ENCODE results near the gene TMEM209. TPM values are rescaled to one million over a fixed set of nuclear protein-coding genes. Genes with fewer than 3 reads are reported as not detected.
A peak's percentile ranks its signal among the peaks of the same experiment; 100 is the strongest.
"Not testable (repeated sequence)": the region's sequence is repeated elsewhere in the genome, so short reads cannot be mapped to it uniquely, and the experiment has no call there.

Gene TMEM209
- 15.4 TPM for total RNA-seq (ENCODE audit: unreplicated experiment)
- long read RNA-seq, partial matches to known transcripts: 0 of 2 reads
- long read RNA-seq, other reads (novel, unspliced or antisense): 2 of 2 reads

- Mint-ChIP-seq H3K27ac (ENCODE audit: unreplicated experiment) (peak within 1 kb of the TSS; percentile 98), H3K36me3 (ENCODE audit: unreplicated experiment) (no peaks in the 10 kb centered on the region), H3K9me3 (ENCODE audit: unreplicated experiment) (peaks cover 8% of the 10 kb centered on the region), H3K4me3 (ENCODE audit: unreplicated experiment) (peak within 1 kb of the TSS; percentile 100), H3K27me3 (ENCODE audit: unreplicated experiment) (peaks cover 3% of the 10 kb centered on the region), H3K4me1 (ENCODE audit: low read depth, unreplicated experiment) (peaks cover 4% of the 10 kb centered on the region)
- DNase-seq: peak; percentile 98
- TF ChIP-seq CTCF (IDR thresholded peaks at IDR 0.05; ENCODE audit: partially characterized antibody, unreplicated experiment): no peak
Measured at GRCh38 chr7:130205084-130205947, at the start of gene TMEM209. Gene TMEM209 (minus strand): TSS chr7:130205406. CDS start chr7:130205375, 31 bp downstream.

DNA sequence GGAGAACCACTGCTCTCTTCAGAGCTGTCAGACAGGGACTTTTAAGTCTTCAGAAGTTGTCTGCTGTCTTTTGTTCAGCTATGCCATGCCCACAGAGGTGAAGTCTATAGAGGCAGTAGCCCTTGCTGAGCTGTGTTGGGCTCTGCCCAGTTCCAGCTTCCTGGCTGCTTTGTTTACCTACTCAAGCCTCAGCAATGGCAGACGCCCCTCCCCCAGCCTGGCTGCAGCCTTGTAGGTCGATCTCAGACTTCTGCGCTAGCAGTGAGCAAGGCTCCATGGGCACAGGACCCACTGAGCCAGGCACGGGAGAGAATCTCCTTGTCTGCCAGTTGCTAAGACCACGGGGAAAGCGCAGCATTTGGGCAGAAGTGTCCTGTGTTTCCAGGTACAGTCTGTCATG lies 49.3 kb upstream of the TMEM209 start:
- no peak for TF ChIP-seq CTCF (IDR thresholded peaks at IDR 0.05; ENCODE audit: partially characterized antibody, unreplicated experiment)

DNA sequence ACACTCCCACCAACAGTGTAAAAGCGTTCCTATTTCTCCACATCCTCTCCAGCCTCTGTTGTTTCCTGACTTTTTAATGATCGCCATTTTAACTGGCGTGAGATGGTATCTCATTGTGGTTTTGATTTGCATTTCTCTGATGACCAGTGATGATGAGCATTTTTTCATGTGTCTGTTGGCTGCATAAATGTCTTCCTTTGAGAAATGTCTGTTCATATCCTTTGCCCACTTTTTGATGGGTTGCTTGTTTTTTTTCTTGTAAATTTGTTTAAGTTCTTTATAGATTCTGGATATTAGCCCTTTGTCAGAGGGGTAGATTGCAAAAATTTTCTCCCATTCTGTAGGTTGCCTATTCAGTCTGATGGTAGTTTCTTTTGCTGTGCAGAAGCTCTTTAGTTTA lies 44.4 kb upstream of the TMEM209 start:
- not testable (repeated sequence) for H3K27ac Mint-ChIP-seq (ENCODE audit: unreplicated experiment); H3K27me3 Mint-ChIP-seq (ENCODE audit: unreplicated experiment); DNase-seq; H3K4me3 Mint-ChIP-seq (ENCODE audit: unreplicated experiment); H3K9me3 Mint-ChIP-seq (ENCODE audit: unreplicated experiment); H3K4me1 Mint-ChIP-seq (ENCODE audit: low read depth, unreplicated experiment)
- peaks cover 27% of the 10 kb centered on the region for H3K36me3 Mint-ChIP-seq (ENCODE audit: unreplicated experiment)

More for the DNA sequence above, 49.3 kb upstream of the TMEM209 start:
- Mint-ChIP-seq H3K27me3 (ENCODE audit: unreplicated experiment) (peaks cover 3% of the 10 kb centered on the region), H3K27ac (ENCODE audit: unreplicated experiment) (no peak overlapping the region), H3K9me3 (ENCODE audit: unreplicated experiment) (peaks cover 9% of the 10 kb centered on the region), H3K4me1 (ENCODE audit: low read depth, unreplicated experiment) (peaks cover 2% of the 10 kb centered on the region), H3K4me3 (ENCODE audit: unreplicated experiment) (no peak overlapping the region), H3K36me3 (ENCODE audit: unreplicated experiment) (peaks cover 26% of the 10 kb centered on the region)
- DNase-seq: no peak

GRCh38 chr7:130248842-130249241 lies 43.6 kb upstream of the TMEM209 start:
- not testable (repeated sequence) for H3K9me3 Mint-ChIP-seq (ENCODE audit: unreplicated experiment); H3K27ac Mint-ChIP-seq (ENCODE audit: unreplicated experiment); H3K27me3 Mint-ChIP-seq (ENCODE audit: unreplicated experiment); H3K4me1 Mint-ChIP-seq (ENCODE audit: low read depth, unreplicated experiment); DNase-seq; H3K4me3 Mint-ChIP-seq (ENCODE audit: unreplicated experiment)
- H3K36me3 Mint-ChIP-seq (ENCODE audit: unreplicated experiment): peaks cover 26% of the 10 kb centered on the region

- H3K27ac Mint-ChIP-seq (ENCODE audit: unreplicated experiment); H3K4me1 Mint-ChIP-seq (ENCODE audit: low read depth, unreplicated experiment); H3K9me3 Mint-ChIP-seq (ENCODE audit: unreplicated experiment); H3K4me3 Mint-ChIP-seq (ENCODE audit: unreplicated experiment); DNase-seq; H3K27me3 Mint-ChIP-seq (ENCODE audit: unreplicated experiment): not testable (repeated sequence)
- peaks cover 13% of the 10 kb centered on the region for H3K36me3 Mint-ChIP-seq (ENCODE audit: unreplicated experiment)
Measured at GRCh38 chr7:130246491-130246890, 41.3 kb upstream of the TMEM209 start.

- DNase-seq; H3K27me3 Mint-ChIP-seq (ENCODE audit: unreplicated experiment); H3K36me3 Mint-ChIP-seq (ENCODE audit: unreplicated experiment); H3K27ac Mint-ChIP-seq (ENCODE audit: unreplicated experiment); H3K4me1 Mint-ChIP-seq (ENCODE audit: low read depth, unreplicated experiment); H3K4me3 Mint-ChIP-seq (ENCODE audit: unreplicated experiment); H3K9me3 Mint-ChIP-seq (ENCODE audit: unreplicated experiment): not testable (repeated sequence)
Measured at GRCh38 chr7:130243486-130243885, 38.3 kb upstream of the TMEM209 start.
